ENCODE results near the gene IGF2R.

Gene IGF2R

DNA sequence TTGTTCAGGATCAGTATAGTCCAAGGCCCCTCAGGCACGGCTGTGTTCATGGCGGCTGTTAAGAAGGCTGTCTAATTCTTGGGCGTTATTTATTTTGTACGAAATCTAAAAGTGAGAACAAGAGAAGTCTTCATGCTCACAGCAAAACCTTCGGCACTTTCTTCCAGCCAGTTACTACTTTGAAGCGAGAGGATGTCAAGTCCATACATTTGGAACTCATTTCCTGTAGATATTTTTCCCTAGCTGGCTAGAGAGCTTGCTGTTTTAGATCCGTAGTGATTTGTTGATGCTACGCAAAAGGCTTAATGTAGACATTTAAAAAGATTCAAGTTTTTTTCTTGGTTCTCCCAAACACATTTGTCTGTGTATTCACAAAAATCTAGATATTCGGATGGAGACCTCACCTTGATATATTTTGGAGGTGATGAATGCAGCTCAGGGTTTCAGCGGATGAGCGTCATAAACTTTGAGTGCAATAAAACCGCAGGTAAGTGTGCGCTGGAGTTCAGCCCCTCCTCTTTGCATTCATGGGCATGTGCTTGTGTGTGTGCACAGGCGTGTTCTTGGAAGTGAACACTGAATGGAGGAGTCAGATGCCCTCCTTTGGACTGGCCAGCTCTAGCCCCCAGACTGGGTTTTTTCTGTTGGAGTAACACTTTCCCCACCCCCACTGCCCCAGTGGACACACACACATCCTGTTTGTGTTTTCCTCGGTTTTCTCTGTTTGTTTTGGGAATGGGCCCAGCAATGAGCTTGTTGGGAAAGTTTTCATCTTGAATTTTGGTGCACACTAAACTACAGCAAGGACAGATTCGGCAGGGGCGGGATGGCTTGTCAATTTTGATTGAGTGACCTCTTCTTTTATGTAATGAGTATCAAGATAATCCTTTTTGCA is 65.4 kb downstream of the IGF2R start:
- no peak overlapping the region for H3K27ac ChIP-seq (ENCODE audit: low read length)
- no peaks in the 10 kb centered on the region for H4K20me1 ChIP-seq (ENCODE audit: insufficient read depth, low read length)
- no peaks in the 10 kb centered on the region for H3K4me1 ChIP-seq (ENCODE audit: low read length)
- TF ChIP-seq EZH2phosphoT487 (IDR thresholded peaks at IDR 0.05; ENCODE audit: low read length) (no peak), EZH2 (optimal IDR thresholded peaks at IDR 0.05; ENCODE audit: low read depth, low read length) (no peak)
- TF ChIP-seq, protein P1, sequence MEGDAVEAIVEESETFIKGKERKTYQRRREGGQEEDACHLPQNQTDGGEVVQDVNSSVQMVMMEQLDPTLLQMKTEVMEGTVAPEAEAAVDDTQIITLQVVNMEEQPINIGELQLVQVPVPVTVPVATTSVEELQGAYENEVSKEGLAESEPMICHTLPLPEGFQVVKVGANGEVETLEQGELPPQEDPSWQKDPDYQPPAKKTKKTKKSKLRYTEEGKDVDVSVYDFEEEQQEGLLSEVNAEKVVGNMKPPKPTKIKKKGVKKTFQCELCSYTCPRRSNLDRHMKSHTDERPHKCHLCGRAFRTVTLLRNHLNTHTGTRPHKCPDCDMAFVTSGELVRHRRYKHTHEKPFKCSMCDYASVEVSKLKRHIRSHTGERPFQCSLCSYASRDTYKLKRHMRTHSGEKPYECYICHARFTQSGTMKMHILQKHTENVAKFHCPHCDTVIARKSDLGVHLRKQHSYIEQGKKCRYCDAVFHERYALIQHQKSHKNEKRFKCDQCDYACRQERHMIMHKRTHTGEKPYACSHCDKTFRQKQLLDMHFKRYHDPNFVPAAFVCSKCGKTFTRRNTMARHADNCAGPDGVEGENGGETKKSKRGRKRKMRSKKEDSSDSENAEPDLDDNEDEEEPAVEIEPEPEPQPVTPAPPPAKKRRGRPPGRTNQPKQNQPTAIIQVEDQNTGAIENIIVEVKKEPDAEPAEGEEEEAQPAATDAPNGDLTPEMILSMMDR (IDR thresholded peaks at IDR 0.05; ENCODE audit: low read length), result no peak
- no peaks in the 10 kb centered on the region for H3K36me3 ChIP-seq (replicated peaks; ENCODE audit: insufficient read depth, low read length)
- no peak overlapping the region for H3K4me3 ChIP-seq (ENCODE audit: low read length)
- no peak overlapping the region for H3K9ac ChIP-seq (ENCODE audit: low read length)
- H3F3A ChIP-seq (ENCODE audit: insufficient read depth, low read length), result no peaks in the 10 kb centered on the region
- no peak overlapping the region for H2AFZ ChIP-seq (ENCODE audit: low read length)
- no peaks in the 10 kb centered on the region for H3K9me2 ChIP-seq (replicated peaks; ENCODE audit: insufficient read depth, low read length)
- no peak overlapping the region for H3K4me2 ChIP-seq (ENCODE audit: low read depth, low read length)
- no peaks in the 10 kb centered on the region for H3K27me3 ChIP-seq (replicated peaks; ENCODE audit: insufficient read depth, low read length)
- no peaks in the 10 kb centered on the region for H3K9me3 ChIP-seq (replicated peaks; ENCODE audit: insufficient read depth, low read length)
- no peak for DNase-seq
- peaks cover 3% of the 10 kb centered on the region; the same call in 1 of the 2 replicates for H3K79me2 ChIP-seq (ENCODE audit: low read length)

DNA sequence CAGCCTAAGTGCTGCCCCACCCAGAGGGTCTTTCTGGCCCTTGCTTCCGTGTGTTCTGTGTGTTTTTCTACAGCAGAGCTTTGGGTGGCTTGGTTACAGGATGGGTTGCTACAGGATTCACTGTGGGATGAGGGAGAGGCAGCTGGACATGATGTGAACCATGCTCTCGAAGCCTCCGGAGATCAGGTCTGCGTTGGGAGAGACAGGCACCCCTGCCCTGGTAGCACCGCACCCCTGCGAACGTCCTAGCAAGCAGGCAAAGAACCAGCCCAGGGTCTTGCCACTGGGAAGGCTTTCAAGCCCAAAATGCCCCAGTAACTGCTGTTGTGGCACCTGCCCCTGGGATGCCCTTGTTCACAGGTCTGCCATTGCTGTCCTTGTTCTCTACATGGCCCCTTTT is 66.4 kb downstream of the IGF2R start:
- Histone ChIP-seq H3K9ac (ENCODE audit: low read length) (no peak overlapping the region), H3K27ac (ENCODE audit: low read length) (no peak overlapping the region), H3K27me3 (replicated peaks; ENCODE audit: insufficient read depth, low read length) (no peaks in the 10 kb centered on the region), H3K9me2 (replicated peaks; ENCODE audit: insufficient read depth, low read length) (no peaks in the 10 kb centered on the region), H4K20me1 (ENCODE audit: insufficient read depth, low read length) (no peaks in the 10 kb centered on the region), H3K36me3 (replicated peaks; ENCODE audit: insufficient read depth, low read length) (no peaks in the 10 kb centered on the region), H3F3A (ENCODE audit: insufficient read depth, low read length) (no peaks in the 10 kb centered on the region), H3K4me3 (ENCODE audit: low read length) (no peak overlapping the region), H2AFZ (ENCODE audit: low read length) (no peak overlapping the region), H3K4me1 (ENCODE audit: low read length) (no peaks in the 10 kb centered on the region), H3K79me2 (ENCODE audit: low read length) (no peaks in the 10 kb centered on the region; the same call in 1 of the 2 replicates), H3K9me3 (replicated peaks; ENCODE audit: insufficient read depth, low read length) (no peaks in the 10 kb centered on the region), H3K4me2 (ENCODE audit: low read depth, low read length) (no peak overlapping the region)
- no peak for DNase-seq
- TF ChIP-seq EZH2 (optimal IDR thresholded peaks at IDR 0.05; ENCODE audit: low read depth, low read length) (no peak), EZH2phosphoT487 (IDR thresholded peaks at IDR 0.05; ENCODE audit: low read length) (no peak)
- TF ChIP-seq, protein P1 (IDR thresholded peaks at IDR 0.05; ENCODE audit: low read length), result no peak

DNA sequence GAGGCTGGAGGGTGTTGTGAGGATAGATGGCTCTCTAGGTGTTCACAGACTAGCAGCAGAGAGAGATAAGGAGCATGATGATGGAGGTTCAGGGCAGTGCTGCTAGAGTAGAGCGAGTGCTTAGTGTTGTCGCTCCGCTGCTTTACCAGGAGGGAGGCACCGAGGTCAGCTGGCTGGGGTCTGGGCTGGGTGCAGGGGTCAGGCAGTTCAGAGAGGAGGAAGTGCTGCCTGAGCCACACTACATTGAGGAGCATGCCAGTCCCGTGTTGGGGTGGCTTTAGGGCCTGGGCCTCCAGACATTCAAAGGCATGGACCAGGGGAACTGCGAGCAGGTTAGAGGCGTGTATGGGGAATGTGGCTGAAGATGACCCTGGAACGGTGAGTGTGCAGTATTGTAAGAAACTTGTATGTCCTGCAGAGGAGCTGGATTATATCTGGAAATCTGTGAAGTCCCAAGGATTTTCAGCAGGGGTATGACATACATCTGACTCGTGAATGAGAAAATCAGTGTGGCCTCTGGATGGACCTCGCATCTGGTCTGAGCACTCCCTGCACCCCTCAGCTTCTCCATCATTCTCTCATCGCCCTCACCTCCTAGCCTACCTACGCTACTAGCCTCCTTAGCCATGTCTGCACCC is 66.9 kb downstream of the IGF2R start:
- TF ChIP-seq, protein P1 (IDR thresholded peaks at IDR 0.05; ENCODE audit: low read length), result no peak
- no peak for TF ChIP-seq EZH2 (optimal IDR thresholded peaks at IDR 0.05; ENCODE audit: low read depth, low read length)
- no peak for TF ChIP-seq EZH2phosphoT487 (IDR thresholded peaks at IDR 0.05; ENCODE audit: low read length)
- H3K4me3 ChIP-seq (ENCODE audit: low read length), result no peak overlapping the region
- H3K36me3 ChIP-seq (replicated peaks; ENCODE audit: insufficient read depth, low read length), result no peaks in the 10 kb centered on the region
- H3K9me2 ChIP-seq (replicated peaks; ENCODE audit: insufficient read depth, low read length), result no peaks in the 10 kb centered on the region
- no peak overlapping the region for H3K9ac ChIP-seq (ENCODE audit: low read length)
- no peak overlapping the region for H3K4me2 ChIP-seq (ENCODE audit: low read depth, low read length)
- no peaks in the 10 kb centered on the region for H3K9me3 ChIP-seq (replicated peaks; ENCODE audit: insufficient read depth, low read length)
- no peak overlapping the region for H3K27ac ChIP-seq (ENCODE audit: low read length)
- no peaks in the 10 kb centered on the region for H3K4me1 ChIP-seq (ENCODE audit: low read length)
- H3K27me3 ChIP-seq (replicated peaks; ENCODE audit: insufficient read depth, low read length), result no peaks in the 10 kb centered on the region
- no peak overlapping the region for H2AFZ ChIP-seq (ENCODE audit: low read length)
- no peaks in the 10 kb centered on the region for H3F3A ChIP-seq (ENCODE audit: insufficient read depth, low read length)
- no peaks in the 10 kb centered on the region for H4K20me1 ChIP-seq (ENCODE audit: insufficient read depth, low read length)
- no peak for DNase-seq
- no peaks in the 10 kb centered on the region; the same call in 1 of the 2 replicates for H3K79me2 ChIP-seq (ENCODE audit: low read length)

All from MM.1S (cell line).